Bronchial epithelial cell (primary cell): ENCODE data around the gene F2RL3. TPM values are rescaled to one million over a fixed set of nuclear protein-coding genes. Genes with fewer than 3 reads are reported as not detected.
A peak's percentile ranks its signal among the peaks of the same experiment; 100 is the strongest.

Experiments
- DNase-seq: peaks from one replicate; pipeline ENCODE4 v3.0.0-alpha.2; 2010; ENCODE audit warnings: low read depth
- FAIRE-seq: peaks from 2 replicates; lab custom pipeline; 2011; peaks lifted over from hg19 to GRCh38; lab: Jason Lieb, UNC
- H3K27me3 ChIP-seq: 2 replicates; pipeline ENCODE4 v1.5.1; 2011; ENCODE audit warnings: low read length; ENCODE audit not compliant: control insufficient read depth, insufficient read depth
- H3K36me3 ChIP-seq: 2 replicates; pipeline ENCODE4 v1.5.1; 2011; ENCODE audit warnings: low read length; ENCODE audit not compliant: control insufficient read depth, insufficient read depth
- H3K4me3 ChIP-seq: 2 replicates; pipeline ENCODE4 v1.5.1; 2011; ENCODE audit warnings: mild to moderate bottlenecking, low read depth, low read length, control low read depth
- total RNA-seq: library from RNA; depleted of rRNA; stranded (reverse); fragments of >200 nt; gene quantifications from 2 replicates; pipeline ENCODE4 v1.2.1, GENCODE V29; 2014
- TF ChIP-seq, protein P1 (sequence below): IDR thresholded peaks from 2 replicates; pipeline ENCODE4 v1.5.1; 2011; ENCODE audit warnings: mild to moderate bottlenecking, moderate library complexity, low read length, control low read depth, inconsistent platforms; ENCODE audit not compliant: insufficient read depth, severe bottlenecking

Gene F2RL3
- total RNA-seq, 1 donor from 2014 or later, result not detected

DNA sequence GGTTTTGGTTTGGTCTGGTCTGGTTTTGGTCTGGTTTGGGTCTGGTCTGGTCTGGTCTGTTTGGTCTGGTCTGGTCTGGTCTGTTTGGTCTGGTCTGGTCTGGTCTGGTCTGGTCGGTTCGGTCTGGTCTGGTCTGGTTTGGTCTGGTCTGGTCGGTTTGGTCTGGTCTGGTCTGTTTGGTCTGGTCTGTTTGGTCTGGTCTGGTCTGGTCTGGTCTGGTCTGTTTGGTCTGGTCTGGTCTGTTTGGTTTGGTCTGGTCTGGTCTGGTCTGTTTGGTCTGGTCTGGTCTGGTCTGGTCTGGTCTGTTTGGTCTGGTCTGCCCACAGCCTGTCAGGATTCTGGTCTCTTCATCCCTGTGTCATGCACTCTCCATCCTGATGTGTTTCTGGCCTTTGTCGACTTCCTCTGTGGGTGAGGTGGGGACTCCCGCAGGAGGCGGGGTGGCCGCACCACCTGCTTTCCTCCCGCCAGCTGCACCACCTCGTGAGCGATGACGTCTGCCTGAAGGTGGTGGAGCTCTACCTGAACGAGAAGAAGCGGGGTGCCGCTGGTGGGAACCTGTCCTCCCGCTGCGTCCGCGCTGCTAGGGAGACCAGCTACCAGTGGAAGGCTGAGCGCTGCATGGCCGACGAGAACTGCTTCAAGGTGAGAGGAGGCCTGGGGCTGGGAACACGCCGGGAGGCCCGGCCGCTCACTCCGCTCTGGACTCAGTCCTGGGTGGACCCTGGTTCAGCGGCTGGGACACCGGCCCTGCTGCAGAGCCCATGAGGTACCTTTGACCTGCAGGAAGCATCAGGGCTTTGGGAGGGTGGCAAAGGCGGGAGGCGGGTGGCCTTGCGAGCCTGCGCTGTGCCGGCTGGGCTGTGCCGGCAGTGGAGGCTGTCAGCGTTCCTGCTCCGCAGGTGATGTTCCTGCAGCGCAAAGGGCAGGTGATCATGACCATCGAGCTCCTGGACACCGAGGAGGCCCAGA is 12.9 kb upstream of the F2RL3 start:
- Histone ChIP-seq H3K36me3 (peaks cover 46% of the 10 kb centered on the region), H3K27me3 (no peaks in the 10 kb centered on the region), H3K4me3 (no peak overlapping the region)
- DNase-seq, result no peak
- TF ChIP-seq, protein P1, sequence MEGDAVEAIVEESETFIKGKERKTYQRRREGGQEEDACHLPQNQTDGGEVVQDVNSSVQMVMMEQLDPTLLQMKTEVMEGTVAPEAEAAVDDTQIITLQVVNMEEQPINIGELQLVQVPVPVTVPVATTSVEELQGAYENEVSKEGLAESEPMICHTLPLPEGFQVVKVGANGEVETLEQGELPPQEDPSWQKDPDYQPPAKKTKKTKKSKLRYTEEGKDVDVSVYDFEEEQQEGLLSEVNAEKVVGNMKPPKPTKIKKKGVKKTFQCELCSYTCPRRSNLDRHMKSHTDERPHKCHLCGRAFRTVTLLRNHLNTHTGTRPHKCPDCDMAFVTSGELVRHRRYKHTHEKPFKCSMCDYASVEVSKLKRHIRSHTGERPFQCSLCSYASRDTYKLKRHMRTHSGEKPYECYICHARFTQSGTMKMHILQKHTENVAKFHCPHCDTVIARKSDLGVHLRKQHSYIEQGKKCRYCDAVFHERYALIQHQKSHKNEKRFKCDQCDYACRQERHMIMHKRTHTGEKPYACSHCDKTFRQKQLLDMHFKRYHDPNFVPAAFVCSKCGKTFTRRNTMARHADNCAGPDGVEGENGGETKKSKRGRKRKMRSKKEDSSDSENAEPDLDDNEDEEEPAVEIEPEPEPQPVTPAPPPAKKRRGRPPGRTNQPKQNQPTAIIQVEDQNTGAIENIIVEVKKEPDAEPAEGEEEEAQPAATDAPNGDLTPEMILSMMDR, result no peak
- FAIRE-seq, result peak; percentile 96

DNA sequence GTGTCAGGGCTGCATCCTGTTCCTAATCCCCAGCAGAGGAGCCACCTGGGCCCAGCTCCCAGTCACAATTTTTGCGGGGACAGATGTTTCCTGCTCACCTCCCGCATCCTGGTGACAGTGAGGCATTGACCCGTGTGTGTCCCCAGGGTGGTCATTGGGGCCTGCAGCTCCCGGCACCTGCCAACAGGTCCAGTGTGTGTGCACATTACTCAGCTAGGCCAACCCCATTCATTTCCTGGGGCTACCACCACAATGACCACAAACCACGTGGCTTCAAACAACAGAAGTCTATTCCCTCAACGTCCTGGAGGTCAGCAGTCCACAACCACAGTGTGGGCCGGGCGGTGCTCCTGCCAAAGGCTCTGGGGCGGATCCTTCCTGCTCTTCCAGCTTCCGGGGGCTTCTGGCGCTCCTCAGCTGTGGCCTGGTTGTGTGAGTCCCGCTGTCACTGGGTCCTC is 11.9 kb upstream of the F2RL3 start:
- Histone ChIP-seq H3K4me3 (no peak overlapping the region), H3K36me3 (peaks cover 39% of the 10 kb centered on the region), H3K27me3 (no peaks in the 10 kb centered on the region)
- TF ChIP-seq, protein P1, result no peak
- DNase-seq (no peak), FAIRE-seq (no peak)

DNA sequence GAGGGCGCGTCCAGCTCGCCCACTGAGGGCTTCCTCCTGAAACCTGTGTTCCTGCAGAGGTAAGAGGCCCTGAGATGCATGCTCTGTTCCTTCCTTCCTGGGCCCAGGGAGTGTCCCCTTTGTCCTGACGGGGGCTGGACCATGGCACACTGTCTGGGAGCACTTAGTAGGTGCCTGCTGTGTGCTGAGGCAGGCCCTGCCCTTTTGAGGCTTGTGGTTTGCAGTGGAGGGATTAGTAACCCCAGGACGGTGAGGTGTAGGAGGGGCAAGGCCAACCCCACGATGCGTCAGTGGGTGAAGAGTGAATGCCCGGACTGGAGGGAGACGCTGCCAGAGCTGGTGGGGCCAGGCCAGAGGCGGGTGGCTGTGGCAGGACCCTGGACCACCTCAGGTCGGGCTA is 11.2 kb upstream of the F2RL3 start:
- Histone ChIP-seq H3K36me3 (peaks cover 36% of the 10 kb centered on the region), H3K27me3 (no peaks in the 10 kb centered on the region), H3K4me3 (no peak overlapping the region)
- FAIRE-seq, result no peak
- TF ChIP-seq, protein P1, result no peak
- no peak for DNase-seq

DNA sequence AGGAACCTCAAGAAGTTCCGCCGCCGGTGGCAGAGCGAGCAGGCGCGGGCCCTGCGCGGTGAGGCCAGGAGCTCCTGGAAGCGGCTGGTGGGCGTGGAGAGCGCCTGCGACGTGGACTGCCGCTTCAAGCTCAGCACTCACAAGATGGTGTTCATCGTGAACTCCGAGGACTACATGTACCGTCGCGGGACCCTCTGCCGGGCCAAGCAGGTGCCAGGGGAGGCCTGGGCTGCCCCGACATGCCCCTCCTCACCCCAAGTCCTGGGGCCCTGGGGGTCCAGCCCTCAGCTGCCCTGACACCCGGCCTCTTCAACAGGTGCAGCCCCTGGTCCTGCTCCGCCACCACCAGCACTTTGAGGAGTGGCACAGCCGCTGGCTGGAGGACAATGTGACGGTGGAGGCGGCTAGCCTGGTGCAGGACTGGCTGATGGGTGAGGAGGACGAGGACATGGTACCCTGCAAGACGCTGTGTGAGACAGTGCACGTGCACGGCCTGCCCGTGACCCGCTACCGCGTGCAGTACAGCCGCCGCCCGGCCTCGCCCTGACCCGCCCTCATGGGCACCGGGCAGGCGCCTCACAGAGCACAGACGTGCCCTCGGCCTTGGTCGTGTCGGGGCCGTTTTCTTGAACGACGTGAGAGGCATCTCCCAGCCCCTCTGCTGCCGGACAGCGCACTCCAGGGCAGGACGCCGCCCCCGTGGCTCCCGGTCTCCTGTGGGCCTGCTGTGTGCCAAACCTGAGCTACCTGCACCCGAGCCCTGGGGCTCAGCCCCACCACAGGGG is 10.4 kb upstream of the F2RL3 start:
- Histone ChIP-seq H3K27me3 (no peaks in the 10 kb centered on the region), H3K36me3 (peaks cover 29% of the 10 kb centered on the region), H3K4me3 (no peak overlapping the region)
- FAIRE-seq, result no peak
- TF ChIP-seq, protein P1, result no peak
- no peak for DNase-seq

DNA sequence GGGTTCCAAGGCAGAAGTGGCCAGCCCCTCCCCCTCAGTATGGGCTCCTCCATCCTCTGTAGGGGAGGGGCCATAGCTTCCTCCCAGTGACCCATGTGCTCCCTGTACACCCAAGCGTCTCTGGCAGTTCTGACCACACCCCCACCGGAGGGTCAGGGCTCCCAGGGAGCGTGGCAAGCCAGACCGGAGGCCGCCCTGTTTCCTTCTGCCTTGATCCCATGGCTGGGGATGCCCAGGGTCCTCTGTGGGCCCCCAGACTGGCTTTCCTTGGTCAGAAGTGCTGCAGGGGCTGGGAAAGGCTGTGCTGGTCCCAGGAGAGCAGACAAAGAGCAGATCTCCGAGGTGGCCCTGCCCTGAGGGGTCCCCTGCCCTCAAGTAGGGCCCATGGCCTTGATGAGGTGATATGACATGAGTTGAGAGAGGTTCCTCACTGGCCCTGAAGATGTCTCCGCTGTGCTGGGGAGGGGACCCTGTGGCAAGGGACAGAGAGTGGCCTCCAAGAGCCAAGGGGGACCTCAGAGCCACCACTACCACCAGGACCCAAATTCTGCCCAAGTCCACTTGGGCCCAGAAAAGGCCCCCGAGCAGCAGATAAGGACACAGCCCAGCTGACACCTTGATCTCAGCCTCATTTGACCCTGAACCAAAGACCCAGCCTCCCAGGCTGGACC is 7.8 kb upstream of the F2RL3 start:
- Histone ChIP-seq H3K4me3 (no peak overlapping the region), H3K36me3 (peaks cover 28% of the 10 kb centered on the region), H3K27me3 (no peaks in the 10 kb centered on the region)
- FAIRE-seq, result no peak
- no peak for DNase-seq
- TF ChIP-seq, protein P1, result no peak
